HG02610 (cell line): ENCODE measurements around the gene LCT.
"Not testable (repeated sequence)": the region's sequence is repeated elsewhere in the genome, so short reads cannot be mapped to it uniquely, and the experiment has no call there.

Source experiments
- ATAC-seq: cut with Tn5 transposase; IDR thresholded peaks from one replicate; pipeline ENCODE4 v1.9.1; 2021; ENCODE audit warnings: mild to moderate bottlenecking, moderate library complexity; ENCODE audit not compliant: unreplicated experiment

LCT gene

GRCh38 chr2:135836596-135837270, at the start of gene LCT:
Gene LCT, minus strand, starts transcription at chr2:135837184. Its CDS starts 15 bp downstream, at chr2:135837169.
- no peak for ATAC-seq

- no peak for ATAC-seq
These were observed 48.7 kb upstream of the LCT start for GRCh38 chr2:135885709-135886108.

GRCh38 chr2:135882415-135882814, 45.4 kb upstream of the LCT start:
- no peak for ATAC-seq

GRCh38 chr2:135876770-135877169, 39.8 kb upstream of the LCT start:
- ATAC-seq, result not testable (repeated sequence)

GRCh38 chr2:135876066-135876711, 39.2 kb upstream of the LCT start, which contains the start of gene MCM6:
Gene MCM6, minus strand, starts transcription at chr2:135876443. Its CDS starts 78 bp downstream, at chr2:135876365.
- peak; percentile 93 for ATAC-seq

GRCh38 chr2:135875491-135876065, 38.6 kb upstream of the LCT start:
- ATAC-seq, result peak; percentile 48

- ATAC-seq, result no peak
These were observed 37.9 kb upstream of the LCT start for GRCh38 chr2:135874777-135875365.

- peak; percentile 93 for ATAC-seq
These were observed 33.6 kb upstream of the LCT start for GRCh38 chr2:135870571-135870970.

- no peak for ATAC-seq
These were observed 26.2 kb upstream of the LCT start for GRCh38 chr2:135863233-135863632.

- no peak for ATAC-seq
These were observed 25.7 kb upstream of the LCT start for GRCh38 chr2:135862718-135863117.

- no peak for ATAC-seq
These were observed 16.4 kb upstream of the LCT start for GRCh38 chr2:135853401-135853800.

GRCh38 chr2:135851858-135852257, 14.9 kb upstream of the LCT start:
- ATAC-seq, result no peak

GRCh38 chr2:135850892-135851668, 14.1 kb upstream of the LCT start:
- ATAC-seq, result no peak

- ATAC-seq, result no peak
These were observed 12.1 kb upstream of the LCT start for GRCh38 chr2:135849087-135849486.

GRCh38 chr2:135845997-135846396, 9.0 kb upstream of the LCT start:
- no peak for ATAC-seq

- ATAC-seq, result no peak
These were observed 8.3 kb upstream of the LCT start for GRCh38 chr2:135845257-135845656.

GRCh38 chr2:135844301-135844895, 7.4 kb upstream of the LCT start:
- ATAC-seq, result no peak

- ATAC-seq, result no peak
These were observed 6.7 kb upstream of the LCT start for GRCh38 chr2:135843671-135844070.

- ATAC-seq, result no peak
These were observed 3.6 kb upstream of the LCT start for GRCh38 chr2:135840601-135841000.

- no peak for ATAC-seq
These were observed 2.7 kb upstream of the LCT start for GRCh38 chr2:135839713-135840112.

GRCh38 chr2:135838502-135838901, 1.5 kb upstream of the LCT start:
- no peak for ATAC-seq
